HCT116 (cell line): ENCODE measurements around the gene SPATA12. TPM values are rescaled to one million over a fixed set of nuclear protein-coding genes. Genes with fewer than 3 reads are reported as not detected.

ENCODE experiments used
- ATAC-seq: fragments of 200-7000 bp; cut with Tn5 transposase; 2 replicates; pipeline ENCODE4 v1.9.1; 2020; ENCODE audit warnings: mild to moderate bottlenecking, moderate library complexity
- BruUV-seq: library from RNA; stranded (reverse); fragments of 400-500 nt; replicated peaks from 2 replicates; lab custom pipeline; 2021; lab: Mats Ljungman, UMichigan
- CTCF ChIA-PET: fragments of 300-600 bp; sonication (Branson Sonifier 250); formaldehyde crosslinking; loops from one replicate; lab custom pipeline; 2021; ENCODE audit warnings: antibody characterized with exemption; lab: Charles Lee
- POLR2A ChIA-PET: fragments of 300-600, 350-600 bp; sonication (Branson Sonifier 250); formaldehyde crosslinking; loops from one replicate; lab custom pipeline; 2021; ENCODE audit warnings: antibody characterized with exemption; lab: Charles Lee
- RAD21 ChIA-PET, 2 experiments: fragments of 300-600 bp; sonication (Branson Sonifier 250); formaldehyde crosslinking; loops; one replicate each; lab custom pipeline; 2023; ENCODE audit warnings: low total read pairs in 2 of 2; ENCODE audit not compliant: uncharacterized antibody in 2 of 2, unreplicated experiment in 2 of 2, low non-redundant PET in 1 of 2; lab: Charles Lee
- DNase-seq: peaks from one replicate; pipeline ENCODE4 v3.0.0-alpha.2; 2010; ENCODE audit warnings: low read depth, low spot score
- H2AFZ ChIP-seq: fragments of 200-600 bp; shearing (Covaris generic), sonication (generic); 2 replicates; pipeline ENCODE4 v1.6.1; 2017; ENCODE audit warnings: low read depth, mixed run types, mixed read lengths, antibody characterized with exemption, low read length; ENCODE audit not compliant: poor library complexity, severe bottlenecking
- H3K27ac ChIP-seq: 2 replicates; pipeline ENCODE4 v1.5.1; 2012; ENCODE audit warnings: low read depth, low read length
- H3K27me3 ChIP-seq: fragments of 200-600 bp; sonication (generic); 2 replicates; pipeline ENCODE4 v1.6.1; 2016; ENCODE audit warnings: mixed run types, low read length, mixed read lengths; ENCODE audit not compliant: insufficient read depth
- H3K36me3 ChIP-seq, 2 experiments: fragments of 200-500 bp in 1 of 2; fragments of 200-600 bp in 1 of 2; sonication (Bioruptor generic) in 1 of 2; sonication (generic) in 1 of 2; 2 replicates each; pipeline versions ENCODE4 v1.5.1 to v1.6.1; 2014 to 2016; ENCODE audit warnings: low read length in 2 of 2, inconsistent platforms in 1 of 2, mixed read lengths in 1 of 2, mixed run types in 1 of 2; ENCODE audit not compliant: insufficient read depth in 2 of 2, control insufficient read depth in 1 of 2
- H3K4me1 ChIP-seq, 2 experiments: fragments of 200-600 bp in 1 of 2; sonication (generic) in 1 of 2; 2 replicates each; pipeline versions ENCODE4 v1.5.1 to v1.6.1; 2012 to 2017; ENCODE audit warnings: low read length in 2 of 2, inconsistent platforms in 1 of 2, mild to moderate bottlenecking in 1 of 2, mixed read lengths in 1 of 2, mixed run types in 1 of 2, moderate library complexity in 1 of 2; ENCODE audit not compliant: insufficient read depth in 2 of 2, control insufficient read depth in 1 of 2
- H3K4me2 ChIP-seq: fragments of 200-600 bp; sonication (generic); 2 replicates; pipeline ENCODE4 v1.6.1; 2017; ENCODE audit warnings: mixed run types, low read length, mixed read lengths
- H3K4me3 ChIP-seq, 2 experiments: fragments of 200-600 bp in 1 of 2; sonication (generic) in 1 of 2; replicated peaks in 1 of 2; 2 replicates each; pipeline ENCODE4 v1.5.1; 2011 to 2016; ENCODE audit warnings: low read length in 2 of 2, control low read depth in 1 of 2, low read depth in 1 of 2, mild to moderate bottlenecking in 1 of 2, mixed read lengths in 1 of 2, mixed run types in 1 of 2
- H3K79me2 ChIP-seq: fragments of 200-600 bp; sonication (generic); 2 replicates; pipeline ENCODE4 v1.6.1; 2017; ENCODE audit warnings: mild to moderate bottlenecking, mixed run types, low read length, moderate library complexity, mixed read lengths; ENCODE audit not compliant: insufficient read depth
- H3K9ac ChIP-seq: fragments of 200-600 bp; sonication (generic); 2 replicates; pipeline ENCODE4 v1.6.1; 2016; ENCODE audit warnings: low read length, mixed read lengths
- H3K9me2 ChIP-seq: fragments of 200-600 bp; sonication (generic), shearing (Covaris generic); 2 replicates; pipeline ENCODE4 v1.6.1; 2017; ENCODE audit warnings: mixed run types, mild to moderate bottlenecking, moderate library complexity; ENCODE audit not compliant: insufficient read depth
- H3K9me3 ChIP-seq, 2 experiments: fragments of 200-500 bp in 1 of 2; fragments of 200-600 bp in 1 of 2; sonication (Bioruptor generic) in 1 of 2; sonication (generic) in 1 of 2; 2 replicates each; pipeline ENCODE4 v1.6.1; 2014 to 2017; ENCODE audit warnings: low read length in 2 of 2, mixed read lengths in 2 of 2, inconsistent platforms in 1 of 2, low read depth in 1 of 2, mild to moderate bottlenecking in 1 of 2, mixed run types in 1 of 2, moderate library complexity in 1 of 2; ENCODE audit not compliant: control insufficient read depth in 1 of 2, insufficient read depth in 1 of 2
- H4K20me1 ChIP-seq: fragments of 200-600 bp; sonication (generic), shearing (Covaris generic); 2 replicates; pipeline ENCODE4 v1.6.1; 2017; ENCODE audit warnings: mixed run types, mild to moderate bottlenecking, moderate library complexity; ENCODE audit not compliant: insufficient read depth
- CBX3 ChIP-seq: IDR thresholded peaks from 2 replicates; pipeline ENCODE4 v1.6.1; 2012; ENCODE audit warnings: low read depth
- CEBPB ChIP-seq: IDR thresholded peaks from 2 replicates; pipeline ENCODE4 v1.6.1; 2012; ENCODE audit warnings: low read depth
- EGR1 ChIP-seq: IDR thresholded peaks from 2 replicates; pipeline ENCODE4 v1.6.1; 2012; ENCODE audit warnings: low read depth
- ELF1 ChIP-seq: IDR thresholded peaks from 2 replicates; pipeline ENCODE4 v1.6.1; 2012; ENCODE audit warnings: low read depth, borderline replicate concordance
- EZH2 ChIP-seq: fragments of 200-600 bp; sonication (generic); IDR thresholded peaks from 2 replicates; pipeline ENCODE4 v1.6.1; 2017; ENCODE audit warnings: antibody characterized with exemption, mixed run types
- FOSL1 ChIP-seq: IDR thresholded peaks from 2 replicates; pipeline ENCODE4 v1.6.1; 2012; ENCODE audit warnings: low read depth
- JUND ChIP-seq: IDR thresholded peaks from 2 replicates; pipeline ENCODE4 v1.6.1; 2012
- RAD21 ChIP-seq: IDR thresholded peaks from 2 replicates; pipeline ENCODE4 v1.6.1; 2012; ENCODE audit warnings: low read depth, mild to moderate bottlenecking
- SP1 ChIP-seq: IDR thresholded peaks from 2 replicates; pipeline ENCODE4 v1.6.1; 2012; ENCODE audit warnings: low read depth
- TCF7L2 ChIP-seq: IDR thresholded peaks from 2 replicates; pipeline ENCODE4 v1.7.0; 2011; ENCODE audit warnings: borderline replicate concordance, inconsistent platforms; ENCODE audit not compliant: insufficient read depth, insufficient read length; ENCODE audit errors: extremely low read depth
- ZFX ChIP-seq: fragments of 450-650 bp; IDR thresholded peaks from 2 replicates; pipeline ENCODE4 v1.6.1; 2017
- ZNF274 ChIP-seq: fragments of 200-500 bp; sonication (Bioruptor generic); IDR thresholded peaks from 2 replicates; pipeline ENCODE4 v1.6.1; 2014; ENCODE audit warnings: mild to moderate bottlenecking, low read depth, low read length, inconsistent platforms
- intact Hi-C: fragments of 100-400 bp; cut with micrococcal nuclease; formaldehyde crosslinking; loops from 2 replicates; pipeline ENCODE4 v1.10.0; 2022
- total RNA-seq: library from RNA; stranded (reverse); gene quantifications from one replicate; pipeline ENCODE4 v1.2.1, GENCODE V29; 2021; ENCODE audit not compliant: unreplicated experiment
- TF ChIP-seq, protein P1 (sequence below): IDR thresholded peaks from 2 replicates; pipeline ENCODE4 v1.6.1; 2011; ENCODE audit warnings: mild to moderate bottlenecking, low read length, moderate library complexity; ENCODE audit not compliant: insufficient replicate concordance; ENCODE audit errors: extremely low read depth
- TF ChIP-seq, protein P2 (sequence below), 3 experiments: fragments of 200-600 bp in 1 of 3; sonication (generic) in 1 of 3; IDR thresholded peaks in 2 of 3; conservative IDR thresholded peaks in 1 of 3; 2 replicates each; pipeline ENCODE4 v1.5.1; 2012 to 2017; ENCODE audit warnings: low read depth in 2 of 3, low read length in 2 of 3, antibody characterized with exemption in 1 of 3, borderline replicate concordance in 1 of 3, control low read depth in 1 of 3, mild to moderate bottlenecking in 1 of 3, mixed read lengths in 1 of 3, mixed run types in 1 of 3, moderate library complexity in 1 of 3; ENCODE audit not compliant: insufficient read depth in 1 of 3
- TF ChIP-seq, protein P3 (sequence below): IDR thresholded peaks from 2 replicates; pipeline ENCODE4 v1.6.1; 2012; ENCODE audit warnings: low read depth
- TF ChIP-seq, protein P4 (sequence below): IDR thresholded peaks from 2 replicates; pipeline ENCODE4 v1.6.1; 2012

The SPATA12 gene
- total RNA-seq, 1 experiment from 2014 or later = 0.22 TPM

DNA sequence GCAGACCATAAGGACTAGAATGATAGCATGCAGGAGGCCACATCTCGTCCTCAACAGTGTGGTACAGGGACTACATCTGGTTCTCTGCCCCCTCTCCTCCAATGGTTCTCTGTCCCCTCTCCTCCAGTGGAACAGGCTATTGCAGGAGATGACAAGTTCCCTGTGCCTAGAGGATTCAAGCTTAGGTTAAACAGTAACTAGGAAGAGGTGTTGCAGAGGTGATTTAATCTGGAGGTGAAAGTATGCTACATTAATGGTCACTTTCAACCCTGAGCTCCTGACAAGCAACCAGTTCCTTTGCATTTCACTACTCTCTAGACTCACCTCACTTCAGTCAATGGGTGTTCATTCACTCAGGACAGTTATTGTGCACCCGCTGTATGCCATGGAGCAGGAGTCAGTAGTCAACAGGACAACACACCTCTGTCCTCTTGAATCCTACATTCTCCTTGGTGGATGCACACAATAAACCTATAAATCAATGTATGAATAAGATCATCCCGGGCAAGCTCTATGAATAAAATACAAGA is 16.0 kb downstream of the SPATA12 start:
- TF ChIP-seq ZFX (no peak), ZNF274 (no peak), CBX3 (no peak), TCF7L2 (no peak), EGR1 (no peak), ELF1 (no peak), JUND (no peak), FOSL1 (no peak), RAD21 (no peak), EZH2 (no peak), SP1 (no peak), CEBPB (no peak)
- TF ChIP-seq, protein P1, sequence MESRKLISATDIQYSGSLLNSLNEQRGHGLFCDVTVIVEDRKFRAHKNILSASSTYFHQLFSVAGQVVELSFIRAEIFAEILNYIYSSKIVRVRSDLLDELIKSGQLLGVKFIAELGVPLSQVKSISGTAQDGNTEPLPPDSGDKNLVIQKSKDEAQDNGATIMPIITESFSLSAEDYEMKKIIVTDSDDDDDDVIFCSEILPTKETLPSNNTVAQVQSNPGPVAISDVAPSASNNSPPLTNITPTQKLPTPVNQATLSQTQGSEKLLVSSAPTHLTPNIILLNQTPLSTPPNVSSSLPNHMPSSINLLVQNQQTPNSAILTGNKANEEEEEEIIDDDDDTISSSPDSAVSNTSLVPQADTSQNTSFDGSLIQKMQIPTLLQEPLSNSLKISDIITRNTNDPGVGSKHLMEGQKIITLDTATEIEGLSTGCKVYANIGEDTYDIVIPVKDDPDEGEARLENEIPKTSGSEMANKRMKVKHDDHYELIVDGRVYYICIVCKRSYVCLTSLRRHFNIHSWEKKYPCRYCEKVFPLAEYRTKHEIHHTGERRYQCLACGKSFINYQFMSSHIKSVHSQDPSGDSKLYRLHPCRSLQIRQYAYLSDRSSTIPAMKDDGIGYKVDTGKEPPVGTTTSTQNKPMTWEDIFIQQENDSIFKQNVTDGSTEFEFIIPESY = no peak
- TF ChIP-seq, protein P2, sequence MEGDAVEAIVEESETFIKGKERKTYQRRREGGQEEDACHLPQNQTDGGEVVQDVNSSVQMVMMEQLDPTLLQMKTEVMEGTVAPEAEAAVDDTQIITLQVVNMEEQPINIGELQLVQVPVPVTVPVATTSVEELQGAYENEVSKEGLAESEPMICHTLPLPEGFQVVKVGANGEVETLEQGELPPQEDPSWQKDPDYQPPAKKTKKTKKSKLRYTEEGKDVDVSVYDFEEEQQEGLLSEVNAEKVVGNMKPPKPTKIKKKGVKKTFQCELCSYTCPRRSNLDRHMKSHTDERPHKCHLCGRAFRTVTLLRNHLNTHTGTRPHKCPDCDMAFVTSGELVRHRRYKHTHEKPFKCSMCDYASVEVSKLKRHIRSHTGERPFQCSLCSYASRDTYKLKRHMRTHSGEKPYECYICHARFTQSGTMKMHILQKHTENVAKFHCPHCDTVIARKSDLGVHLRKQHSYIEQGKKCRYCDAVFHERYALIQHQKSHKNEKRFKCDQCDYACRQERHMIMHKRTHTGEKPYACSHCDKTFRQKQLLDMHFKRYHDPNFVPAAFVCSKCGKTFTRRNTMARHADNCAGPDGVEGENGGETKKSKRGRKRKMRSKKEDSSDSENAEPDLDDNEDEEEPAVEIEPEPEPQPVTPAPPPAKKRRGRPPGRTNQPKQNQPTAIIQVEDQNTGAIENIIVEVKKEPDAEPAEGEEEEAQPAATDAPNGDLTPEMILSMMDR (IDR thresholded peaks at IDR 0.05 in 2 of 3, conservative IDR thresholded peaks at IDR 0.05 in 1 of 3; ENCODE audit: borderline replicate concordance in 1 of 3, insufficient read depth in 1 of 3, low read depth in 2 of 3, low read length in 2 of 3) = no peak
- TF ChIP-seq, protein P3, sequence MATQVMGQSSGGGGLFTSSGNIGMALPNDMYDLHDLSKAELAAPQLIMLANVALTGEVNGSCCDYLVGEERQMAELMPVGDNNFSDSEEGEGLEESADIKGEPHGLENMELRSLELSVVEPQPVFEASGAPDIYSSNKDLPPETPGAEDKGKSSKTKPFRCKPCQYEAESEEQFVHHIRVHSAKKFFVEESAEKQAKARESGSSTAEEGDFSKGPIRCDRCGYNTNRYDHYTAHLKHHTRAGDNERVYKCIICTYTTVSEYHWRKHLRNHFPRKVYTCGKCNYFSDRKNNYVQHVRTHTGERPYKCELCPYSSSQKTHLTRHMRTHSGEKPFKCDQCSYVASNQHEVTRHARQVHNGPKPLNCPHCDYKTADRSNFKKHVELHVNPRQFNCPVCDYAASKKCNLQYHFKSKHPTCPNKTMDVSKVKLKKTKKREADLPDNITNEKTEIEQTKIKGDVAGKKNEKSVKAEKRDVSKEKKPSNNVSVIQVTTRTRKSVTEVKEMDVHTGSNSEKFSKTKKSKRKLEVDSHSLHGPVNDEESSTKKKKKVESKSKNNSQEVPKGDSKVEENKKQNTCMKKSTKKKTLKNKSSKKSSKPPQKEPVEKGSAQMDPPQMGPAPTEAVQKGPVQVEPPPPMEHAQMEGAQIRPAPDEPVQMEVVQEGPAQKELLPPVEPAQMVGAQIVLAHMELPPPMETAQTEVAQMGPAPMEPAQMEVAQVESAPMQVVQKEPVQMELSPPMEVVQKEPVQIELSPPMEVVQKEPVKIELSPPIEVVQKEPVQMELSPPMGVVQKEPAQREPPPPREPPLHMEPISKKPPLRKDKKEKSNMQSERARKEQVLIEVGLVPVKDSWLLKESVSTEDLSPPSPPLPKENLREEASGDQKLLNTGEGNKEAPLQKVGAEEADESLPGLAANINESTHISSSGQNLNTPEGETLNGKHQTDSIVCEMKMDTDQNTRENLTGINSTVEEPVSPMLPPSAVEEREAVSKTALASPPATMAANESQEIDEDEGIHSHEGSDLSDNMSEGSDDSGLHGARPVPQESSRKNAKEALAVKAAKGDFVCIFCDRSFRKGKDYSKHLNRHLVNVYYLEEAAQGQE = no peak
- TF ChIP-seq, protein P4, sequence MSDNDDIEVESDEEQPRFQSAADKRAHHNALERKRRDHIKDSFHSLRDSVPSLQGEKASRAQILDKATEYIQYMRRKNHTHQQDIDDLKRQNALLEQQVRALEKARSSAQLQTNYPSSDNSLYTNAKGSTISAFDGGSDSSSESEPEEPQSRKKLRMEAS = no peak
- TF ChIP-seq, all 23 proteins: peak for 0
- ATAC-seq (no peak), DNase-seq (no peak)
- H3K4me2 ChIP-seq = peak overlapping the region; percentile 19; the same call in 1 of the 2 replicates
- no peaks in the 10 kb centered on the region for H3K27me3 ChIP-seq
- H3K79me2 ChIP-seq = peaks cover 39% of the 10 kb centered on the region
- H4K20me1 ChIP-seq = no peaks in the 10 kb centered on the region
- H3K27ac ChIP-seq = no peak overlapping the region
- ChIA-PET CTCF (no interaction called here), POLR2A (no interaction called here), RAD21 (no interaction called here)
- intact Hi-C loops = loop anchor here (5.0 kb wide), 2 partner anchors 69 to 379 kb away; no protein-coding TSS in a partner anchor
- peaks cover 0 to 8% of the 10 kb centered on the region in 2 experiments; a peak in 2 of 4 replicates for H3K36me3 ChIP-seq
- H3K4me1 ChIP-seq = peaks cover 9 to 60% of the 10 kb centered on the region in 2 experiments; a peak in 3 of 4 replicates
- no TSS peak for BruUV-seq
- no peaks in the 10 kb centered on the region for H3K9me3 ChIP-seq
- H3K9me2 ChIP-seq = no peaks in the 10 kb centered on the region
- H3K4me3 ChIP-seq = no peak overlapping the region
- H3K9ac ChIP-seq = no peak overlapping the region
- no peak overlapping the region for H2AFZ ChIP-seq
